Endothelial cell (in vitro differentiated cells): Measurements from ENCODE around the gene G6PD. TPM values are rescaled to one million over a fixed set of nuclear protein-coding genes. Genes with fewer than 3 reads are reported as not detected.

ENCODE experiments used
- DNase-seq: peaks from one replicate; pipeline ENCODE4 v3.0.0; 2021; ENCODE audit warnings: low spot score
- H3K27ac Mint-ChIP-seq: one replicate; pipeline ENCODE4 v1.8.0; 2021; ENCODE audit warnings: mixed read lengths, inconsistent platforms; ENCODE audit not compliant: unreplicated experiment
- H3K27me3 Mint-ChIP-seq: one replicate; pipeline ENCODE4 v1.8.0; 2021; ENCODE audit warnings: mild to moderate bottlenecking, moderate library complexity, mixed read lengths, inconsistent platforms; ENCODE audit not compliant: unreplicated experiment
- H3K36me3 Mint-ChIP-seq: one replicate; pipeline ENCODE4 v1.8.0; 2021; ENCODE audit warnings: mild to moderate bottlenecking, low read depth, mixed read lengths, inconsistent platforms; ENCODE audit not compliant: unreplicated experiment
- H3K4me1 Mint-ChIP-seq: one replicate; pipeline ENCODE4 v1.8.0; 2021; ENCODE audit warnings: mild to moderate bottlenecking, mixed read lengths, inconsistent platforms; ENCODE audit not compliant: unreplicated experiment
- H3K4me3 Mint-ChIP-seq: one replicate; pipeline ENCODE4 v1.8.0; 2021; ENCODE audit warnings: mild to moderate bottlenecking, mixed read lengths, inconsistent platforms; ENCODE audit not compliant: unreplicated experiment
- H3K9me3 Mint-ChIP-seq: one replicate; pipeline ENCODE4 v1.8.0; 2021; ENCODE audit warnings: mixed read lengths, inconsistent platforms; ENCODE audit not compliant: unreplicated experiment
- CTCF ChIP-seq: fragments of 200-600 bp; sonication (generic); IDR thresholded peaks from one replicate; pipeline ENCODE4 v1.5.0; 2021; ENCODE audit warnings: antibody characterized with exemption; ENCODE audit not compliant: unreplicated experiment
- total RNA-seq: library from RNA; stranded (reverse); fragmentation: NEBNext Ultra II Directional; extraction: Animal tissue kit (Norgen Biotek cat#: 25700); gene quantifications from one replicate; pipeline ENCODE4 v1.2.1, GENCODE V29; 2021; ENCODE audit not compliant: unreplicated experiment

The G6PD gene
- total RNA-seq, 1 donor from 2014 or later: 46.4 TPM

DNA sequence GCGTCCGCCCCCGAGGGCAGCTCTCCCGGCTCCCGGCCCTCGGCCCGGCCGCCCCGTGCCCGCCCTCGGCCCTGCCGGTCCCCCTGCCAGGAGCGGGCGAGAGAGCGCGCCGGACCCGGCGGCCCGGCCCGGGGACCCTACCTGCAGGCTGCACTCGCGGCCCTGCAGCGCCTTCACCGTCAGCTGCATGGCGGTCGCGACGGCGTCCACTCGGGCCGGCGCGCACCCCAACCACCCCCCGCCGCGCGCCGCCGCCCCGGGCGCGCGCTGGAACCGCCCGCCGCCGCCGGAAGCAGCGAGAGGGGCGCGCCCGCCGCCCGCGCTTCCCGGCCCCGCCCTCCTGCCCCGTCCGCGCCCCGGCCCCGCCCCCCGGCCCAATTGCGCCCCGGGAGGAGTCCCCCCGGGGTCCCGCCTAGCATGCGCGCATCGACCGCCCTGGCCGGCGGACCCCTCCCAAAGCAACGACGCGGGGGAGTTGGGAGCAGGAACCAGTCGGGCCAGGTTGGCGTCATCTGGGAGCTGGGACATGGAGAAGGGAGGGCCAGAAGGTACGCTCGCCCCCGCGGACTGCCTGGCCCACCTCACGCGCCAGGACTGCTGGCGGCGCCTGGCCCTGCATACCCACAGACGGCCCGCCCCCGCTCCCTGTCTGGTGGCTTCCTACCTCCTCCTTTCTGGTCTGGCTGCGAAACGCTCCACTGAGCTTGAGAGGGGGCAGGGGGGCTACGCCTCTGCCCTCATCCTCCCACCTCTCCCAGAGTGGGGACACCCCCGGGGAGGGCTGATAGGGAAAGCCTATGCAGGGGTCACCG is 60.0 kb downstream of the G6PD start, which contains the start of gene UBL4A:
Gene UBL4A (minus strand): TSS at position 220 of the 812 bp plus-strand sequence. CDS start 31 bp downstream, at position 189.
- peaks cover 2% of the 10 kb centered on the region for H3K27me3 Mint-ChIP-seq
- no peak within 1 kb of the TSS for H3K27ac Mint-ChIP-seq
- TF ChIP-seq CTCF: no peak
- H3K4me1 Mint-ChIP-seq: peaks cover 7% of the 10 kb centered on the region
- peak; percentile 10 for DNase-seq
- no peaks in the 10 kb centered on the region for H3K9me3 Mint-ChIP-seq
- H3K36me3 Mint-ChIP-seq: peaks cover 4% of the 10 kb centered on the region
- peak within 1 kb of the TSS; percentile 71 for H3K4me3 Mint-ChIP-seq

DNA sequence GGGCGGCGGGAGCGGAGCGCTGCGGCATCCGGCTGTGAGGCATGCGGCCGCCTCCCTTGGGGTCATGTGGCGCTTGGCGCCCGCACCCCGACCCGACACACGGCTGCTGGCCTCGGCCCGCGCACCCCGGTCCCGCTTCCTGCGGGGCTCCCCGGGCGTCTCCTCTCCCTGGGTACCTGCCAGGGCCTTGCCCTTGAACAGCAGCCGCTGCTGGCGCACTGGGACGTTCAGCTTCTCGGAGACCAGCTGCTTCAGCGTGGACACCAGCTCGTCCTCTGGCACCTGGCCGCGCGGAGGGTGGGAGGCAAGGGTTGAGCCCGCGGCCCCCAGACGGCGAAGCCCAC is 60.6 kb downstream of the G6PD start:
- Mint-ChIP-seq H3K4me1 (peaks cover 7% of the 10 kb centered on the region), H3K36me3 (peaks cover 4% of the 10 kb centered on the region), H3K4me3 (no peak overlapping the region), H3K27me3 (peaks cover 2% of the 10 kb centered on the region), H3K27ac (no peak overlapping the region), H3K9me3 (no peaks in the 10 kb centered on the region)
- no peak for TF ChIP-seq CTCF
- no peak for DNase-seq

- peaks cover 7% of the 10 kb centered on the region for H3K4me1 Mint-ChIP-seq
These were observed 61.2 kb downstream of the G6PD start for GRCh38 chrX:154485150-154486051.

DNA sequence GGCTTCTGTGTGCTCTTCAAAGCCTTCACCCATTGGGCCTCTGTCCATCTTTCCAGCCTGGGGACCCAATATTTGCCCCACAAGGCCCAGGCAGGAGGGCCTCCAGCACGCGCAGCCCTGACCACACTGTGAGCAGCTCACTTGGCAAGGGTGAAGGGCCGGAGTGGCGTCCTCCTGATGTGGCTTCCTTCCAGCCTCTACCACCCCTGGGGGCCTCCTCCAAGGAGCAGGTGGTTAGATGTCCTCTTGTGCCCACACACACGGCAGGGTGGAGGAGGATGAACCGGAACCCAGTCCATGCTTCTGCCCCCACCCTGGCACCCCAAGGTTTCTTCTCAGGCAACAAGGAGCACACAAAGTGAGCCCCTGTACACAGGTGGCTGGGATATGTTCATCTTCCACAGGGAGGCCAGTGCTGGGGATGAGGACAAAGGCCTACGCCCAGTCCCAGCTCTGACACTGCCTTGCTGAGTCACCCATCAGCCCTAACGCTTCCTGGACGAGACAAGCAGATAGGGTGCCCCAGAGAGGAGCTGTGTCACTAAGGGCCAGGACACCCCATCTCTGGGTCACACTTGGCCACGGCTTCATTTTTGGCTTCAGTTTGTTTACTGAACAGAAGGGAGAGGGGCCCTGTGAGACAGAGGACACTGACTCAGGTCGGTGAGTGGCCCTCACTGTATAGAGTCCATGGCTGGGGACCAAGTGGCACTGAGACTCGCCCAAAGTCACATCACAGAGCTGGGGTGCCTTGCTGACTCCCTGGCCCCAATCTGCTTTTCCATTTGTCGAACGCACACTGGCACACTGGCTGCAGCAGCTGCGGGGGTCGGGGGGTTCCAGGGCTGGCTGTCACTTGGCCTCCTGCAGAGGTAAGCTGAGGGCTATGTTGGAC is 62.1 kb downstream of the G6PD start:
- peaks cover 4% of the 10 kb centered on the region for H3K36me3 Mint-ChIP-seq
- TF ChIP-seq CTCF: no peak
- peaks cover 5% of the 10 kb centered on the region for H3K4me1 Mint-ChIP-seq
- H3K27ac Mint-ChIP-seq: no peak overlapping the region
- no peak for DNase-seq
- peaks cover 2% of the 10 kb centered on the region for H3K27me3 Mint-ChIP-seq
- H3K9me3 Mint-ChIP-seq: no peaks in the 10 kb centered on the region
- H3K4me3 Mint-ChIP-seq: no peak overlapping the region

More at GRCh38 chrX:154485150-154486051, 61.2 kb downstream of the G6PD start:
- Mint-ChIP-seq H3K9me3 (no peaks in the 10 kb centered on the region), H3K4me3 (peak overlapping the region; percentile 67), H3K36me3 (peaks cover 4% of the 10 kb centered on the region), H3K27ac (no peak overlapping the region), H3K27me3 (peaks cover 2% of the 10 kb centered on the region)
- TF ChIP-seq CTCF: no peak
- no peak for DNase-seq
